HepG2 (cell line): ENCODE measurements around the gene SRCAP. TPM values are rescaled to one million over a fixed set of nuclear protein-coding genes. Genes with fewer than 3 reads are reported as not detected.

Source experiments
- BCL6 ChIP-seq: IDR thresholded peaks from 2 replicates; pipeline ENCODE4 v1.6.1; 2016; ENCODE audit warnings: missing genetic modification reagents, missing compliant biosample characterization
- CEBPB ChIP-seq: IDR thresholded peaks from 2 replicates; pipeline ENCODE4 v1.6.1; 2011; ENCODE audit warnings: low read depth, low read length, improper control_type of control experiment, borderline replicate concordance
- CENPBD1 ChIP-seq: sonication (generic); formaldehyde crosslinking; IDR thresholded peaks from 2 replicates; pipeline ENCODE4 v1.8.0; 2022; ENCODE audit warnings: missing genetic modification reagents, low read depth, mild to moderate bottlenecking, borderline replicate concordance
- CENPT ChIP-seq: sonication (generic); formaldehyde crosslinking; IDR thresholded peaks from 2 replicates; pipeline ENCODE4 v1.8.0; 2022; ENCODE audit warnings: low read depth, mild to moderate bottlenecking, moderate library complexity, missing genetic modification reagents
- DBP ChIP-seq: sonication (generic); formaldehyde crosslinking; IDR thresholded peaks from 2 replicates; pipeline ENCODE4 v1.4.0; 2020; ENCODE audit warnings: missing genetic modification reagents; ENCODE audit errors: not compliant biosample characterization
- EP300 ChIP-seq, 3 experiments: sonication (generic) in 1 of 3; formaldehyde crosslinking in 1 of 3; IDR thresholded peaks; 2 replicates each; pipeline versions ENCODE4 v1.5.1 to v1.6.1; 2011 to 2020; ENCODE audit warnings: low read depth in 2 of 3, low read length in 2 of 3, borderline replicate concordance in 1 of 3, improper control_type of control experiment in 1 of 3, mild to moderate bottlenecking in 1 of 3, missing genetic modification reagents in 1 of 3, moderate library complexity in 1 of 3
- HHEX ChIP-seq: IDR thresholded peaks from 2 replicates; pipeline ENCODE4 v1.6.1; 2016; ENCODE audit warnings: control low read depth
- NFATC3 ChIP-seq: sonication (generic); formaldehyde crosslinking; IDR thresholded peaks from 2 replicates; pipeline ENCODE4 v1.5.1; 2020; ENCODE audit warnings: mild to moderate bottlenecking, missing genetic modification reagents
- NR2F2 ChIP-seq: IDR thresholded peaks from 2 replicates; pipeline ENCODE4 v1.6.1; 2012; ENCODE audit warnings: low read depth, inconsistent platforms, borderline replicate concordance
- POGZ ChIP-seq: sonication (generic); formaldehyde crosslinking; IDR thresholded peaks from 2 replicates; pipeline ENCODE4 v1.4.0; 2020; ENCODE audit warnings: mild to moderate bottlenecking, missing genetic modification reagents
- PREB ChIP-seq: sonication (generic); formaldehyde crosslinking; IDR thresholded peaks from 2 replicates; pipeline ENCODE4 v1.4.0; 2020; ENCODE audit warnings: missing genetic modification reagents
- RBM22 ChIP-seq: fragments of 200-400 bp; formaldehyde crosslinking; optimal IDR thresholded peaks from 2 replicates; pipeline ENCODE3; 2017; ENCODE audit warnings: mild to moderate bottlenecking, low read length, moderate library complexity
- RXRA ChIP-seq: sonication (generic); formaldehyde crosslinking; IDR thresholded peaks from 2 replicates; pipeline ENCODE4 v1.5.1; 2020; ENCODE audit warnings: missing genetic modification reagents
- SCMH1 ChIP-seq: sonication (generic); formaldehyde crosslinking; IDR thresholded peaks from 2 replicates; pipeline ENCODE4 v1.9.0; 2021; ENCODE audit warnings: missing genetic modification reagents, mild to moderate bottlenecking, borderline replicate concordance
- SYNCRIP ChIP-seq: fragments of 200-400 bp; formaldehyde crosslinking; IDR thresholded peaks from 2 replicates; pipeline ENCODE4 v1.6.1; 2018; ENCODE audit warnings: mild to moderate bottlenecking, low read depth, low read length; ENCODE audit not compliant: insufficient read depth
- TARDBP ChIP-seq: sonication (generic); formaldehyde crosslinking; IDR thresholded peaks from 2 replicates; pipeline ENCODE4 v1.8.0; 2022; ENCODE audit warnings: mild to moderate bottlenecking, missing genetic modification reagents
- TBL1XR1 ChIP-seq: fragments of 150-350 bp; IDR thresholded peaks from 2 replicates; pipeline ENCODE4 v1.6.1; 2014; ENCODE audit warnings: borderline replicate concordance, low read length; ENCODE audit not compliant: partially characterized antibody
- U2AF2 ChIP-seq: fragments of 200-400 bp; formaldehyde crosslinking; IDR thresholded peaks from 2 replicates; pipeline ENCODE4 v1.6.1; 2017; ENCODE audit warnings: low read depth, mild to moderate bottlenecking, low read length
- YY1 ChIP-seq: IDR thresholded peaks from 2 replicates; pipeline ENCODE4 v1.6.1; 2011; ENCODE audit warnings: low read length, low read depth, moderate library complexity, mild to moderate bottlenecking; ENCODE audit not compliant: insufficient read depth, insufficient replicate concordance
- ZFP82 ChIP-seq: sonication (generic); formaldehyde crosslinking; IDR thresholded peaks from 2 replicates; pipeline ENCODE4 v1.5.1; 2020; ENCODE audit warnings: mild to moderate bottlenecking, missing genetic modification reagents, borderline replicate concordance
- ZNF34 ChIP-seq: sonication (generic); formaldehyde crosslinking; IDR thresholded peaks from 2 replicates; pipeline ENCODE4 v1.4.0; 2020; ENCODE audit warnings: mild to moderate bottlenecking, missing genetic modification reagents, borderline replicate concordance
- ZNF350 ChIP-seq: sonication (generic); formaldehyde crosslinking; IDR thresholded peaks from 2 replicates; pipeline ENCODE4 v1.4.0; 2020; ENCODE audit warnings: mild to moderate bottlenecking, low read depth, missing genetic modification reagents, borderline replicate concordance
- ZNF558 ChIP-seq: sonication (generic); formaldehyde crosslinking; IDR thresholded peaks from 2 replicates; pipeline ENCODE4 v1.9.0; 2022; ENCODE audit warnings: mild to moderate bottlenecking, missing genetic modification reagents, borderline replicate concordance
- ZNF597 ChIP-seq: sonication (generic); formaldehyde crosslinking; IDR thresholded peaks from 2 replicates; pipeline ENCODE4 v1.5.0; 2020; ENCODE audit warnings: missing genetic modification reagents
- ZNF605 ChIP-seq: sonication (generic); formaldehyde crosslinking; IDR thresholded peaks from 2 replicates; pipeline ENCODE4 v1.8.0; 2022; ENCODE audit warnings: mild to moderate bottlenecking, missing genetic modification reagents
- ZNF713 ChIP-seq: sonication (generic); formaldehyde crosslinking; IDR thresholded peaks from 2 replicates; pipeline ENCODE4 v1.4.0; 2020; ENCODE audit warnings: mild to moderate bottlenecking, missing genetic modification reagents
- ZNF75D ChIP-seq: sonication (generic); formaldehyde crosslinking; IDR thresholded peaks from 2 replicates; pipeline ENCODE4 v1.8.1; 2023; ENCODE audit warnings: missing genetic modification reagents, mild to moderate bottlenecking, borderline replicate concordance
- ZNF850 ChIP-seq: sonication (generic); formaldehyde crosslinking; conservative IDR thresholded peaks from 2 replicates; pipeline ENCODE4 v1.9.0; 2021; ENCODE audit warnings: mild to moderate bottlenecking, missing genetic modification reagents
- polyA plus RNA-seq, 8 experiments: library from polyadenylated mRNA; depleted of rRNA in 3 of 8; stranded (reverse) in 7 of 8; unstranded in 1 of 8; fragments of >200 nt; fragmentation: Illumina TruSeq in 4 of 8; extraction: Trizol in 4 of 8; gene quantifications; 2 replicates each; pipeline versions ENCODE4 v1.2.1 to v1.2.3, GENCODE V29; 2011 to 2016; ENCODE audit warnings: low read depth in 4 of 8, missing spikeins in 1 of 8, mixed read lengths in 1 of 8; ENCODE audit not compliant: insufficient read depth in 1 of 8
- total RNA-seq, 5 experiments: library from RNA; depleted of rRNA; stranded (reverse); fragments of >200 nt; fragmentation: Illumina TruSeq; extraction: Trizol; gene quantifications; 2 replicates each; pipeline ENCODE4 v1.2.3, GENCODE V29; 2016; ENCODE audit warnings: low read depth in 1 of 5

Gene SRCAP
- total and polyA plus RNA-seq, 2 of the 13 experiments (the other 11 are each of a cell fraction or from before 2014, with no cell fraction given): 4.9 to 9.0 TPM

GRCh38 chr16:30777591-30778297, 78.8 kb downstream of the SRCAP start (continued):
- TF ChIP-seq ZNF713 (CRISPR knock-in tag): no peak
- no peak for TF ChIP-seq CEBPB
- no peak for TF ChIP-seq ZNF34 (CRISPR knock-in tag)
- no peak for TF ChIP-seq TBL1XR1
- no peak for TF ChIP-seq BCL6 (CRISPR knock-in tag)
- no peak for TF ChIP-seq YY1
- TF ChIP-seq DBP (CRISPR knock-in tag): no peak
- no peak for TF ChIP-seq RXRA (CRISPR knock-in tag)
- no peak; the same call in 1 of the 2 replicates for TF ChIP-seq ZNF350 (CRISPR knock-in tag)
- TF ChIP-seq PREB (CRISPR knock-in tag): no peak
- no peak for TF ChIP-seq CENPBD1 (CRISPR knock-in tag)
- TF ChIP-seq SYNCRIP: no peak
- TF ChIP-seq NFATC3: no peak
- TF ChIP-seq CENPT (CRISPR knock-in tag): peak; percentile 44; the same call in 1 of the 2 replicates
- no peak for TF ChIP-seq ZNF75D (CRISPR knock-in tag)
- TF ChIP-seq ZNF558 (CRISPR knock-in tag): no peak
- TF ChIP-seq EP300 (IDR thresholded peaks at IDR 0.05; ENCODE audit: low read depth in 2 of 2, low read length in 2 of 2): no peak
- no peak for TF ChIP-seq EP300 (CRISPR knock-in tag; IDR thresholded peaks at IDR 0.05; ENCODE audit: borderline replicate concordance)
- TF ChIP-seq HHEX (CRISPR knock-in tag): no peak
- TF ChIP-seq ZNF597 (CRISPR knock-in tag): no peak
- no peak for TF ChIP-seq NR2F2
- no peak for TF ChIP-seq ZNF605 (CRISPR knock-in tag)
- no peak for TF ChIP-seq ZNF850 (CRISPR knock-in tag)
- no peak for TF ChIP-seq TARDBP (CRISPR knock-in tag)
- no peak for TF ChIP-seq POGZ (CRISPR knock-in tag)
- TF ChIP-seq SCMH1 (CRISPR knock-in tag): no peak
- TF ChIP-seq ZFP82: no peak
- no peak for TF ChIP-seq U2AF2
- TF ChIP-seq RBM22: peak; percentile 66
